ENCODE measurements around the gene TMPRSS9. TPM values are rescaled to one million over a fixed set of nuclear protein-coding genes. Genes with fewer than 3 reads are reported as not detected.

Gene TMPRSS9
- total and polyA plus RNA-seq, 9 donors, result 0.05 to 0.51 (median 0.19) TPM; not detected in 1

DNA sequence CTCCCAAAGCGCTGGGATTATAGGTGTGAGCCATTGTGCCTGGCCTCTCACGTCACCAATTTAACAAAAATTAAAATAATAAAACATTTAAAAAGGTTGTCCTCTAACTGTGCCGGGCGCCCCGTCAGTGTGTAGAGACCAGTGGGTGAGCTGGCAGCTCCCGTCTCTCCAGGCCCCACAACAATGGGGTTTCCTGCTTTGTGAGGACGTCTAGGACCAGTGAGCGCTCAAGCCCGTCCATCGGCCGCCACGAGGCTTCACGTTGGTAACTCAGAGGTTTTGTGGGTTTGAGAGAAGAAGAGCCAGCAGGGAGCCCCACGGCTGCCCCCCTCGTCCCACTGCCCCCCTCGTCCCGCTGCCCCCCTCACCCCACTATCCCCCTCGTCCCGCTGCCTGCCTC lies 36.4 kb upstream of the TMPRSS9 start:
- TF ChIP-seq, protein P1, sequence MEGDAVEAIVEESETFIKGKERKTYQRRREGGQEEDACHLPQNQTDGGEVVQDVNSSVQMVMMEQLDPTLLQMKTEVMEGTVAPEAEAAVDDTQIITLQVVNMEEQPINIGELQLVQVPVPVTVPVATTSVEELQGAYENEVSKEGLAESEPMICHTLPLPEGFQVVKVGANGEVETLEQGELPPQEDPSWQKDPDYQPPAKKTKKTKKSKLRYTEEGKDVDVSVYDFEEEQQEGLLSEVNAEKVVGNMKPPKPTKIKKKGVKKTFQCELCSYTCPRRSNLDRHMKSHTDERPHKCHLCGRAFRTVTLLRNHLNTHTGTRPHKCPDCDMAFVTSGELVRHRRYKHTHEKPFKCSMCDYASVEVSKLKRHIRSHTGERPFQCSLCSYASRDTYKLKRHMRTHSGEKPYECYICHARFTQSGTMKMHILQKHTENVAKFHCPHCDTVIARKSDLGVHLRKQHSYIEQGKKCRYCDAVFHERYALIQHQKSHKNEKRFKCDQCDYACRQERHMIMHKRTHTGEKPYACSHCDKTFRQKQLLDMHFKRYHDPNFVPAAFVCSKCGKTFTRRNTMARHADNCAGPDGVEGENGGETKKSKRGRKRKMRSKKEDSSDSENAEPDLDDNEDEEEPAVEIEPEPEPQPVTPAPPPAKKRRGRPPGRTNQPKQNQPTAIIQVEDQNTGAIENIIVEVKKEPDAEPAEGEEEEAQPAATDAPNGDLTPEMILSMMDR (IDR thresholded peaks at IDR 0.05), result no peak
- TF ChIP-seq EP300 (IDR thresholded peaks at IDR 0.05) (no peak), POLR2A (IDR thresholded peaks at IDR 0.05) (no peak)
- no peak overlapping the region for H3K27ac ChIP-seq
- DNase-seq, result no peak
- peaks cover 3% of the 10 kb centered on the region for H3K4me1 ChIP-seq (ENCODE audit: insufficient read depth)
- intact Hi-C loops (cut with DNase I), result no loop called here
- 88 to 94% (median 89%) methylated on average over 19 of the region's 19 CpGs for WGBS, 3 donors
- H3K36me3 ChIP-seq, result no peaks in the 10 kb centered on the region
- no peaks in the 10 kb centered on the region for H3K27me3 ChIP-seq
- H3K4me3 ChIP-seq, result no peak overlapping the region
- H3K9me3 ChIP-seq, result no peaks in the 10 kb centered on the region

GRCh38 chr19:2324220-2324948 lies 35.7 kb upstream of the TMPRSS9 start:
- no peaks in the 10 kb centered on the region for H3K36me3 ChIP-seq
- H3K27ac ChIP-seq, result no peak overlapping the region
- intact Hi-C loops (cut with DNase I), result no loop called here
- no peak for TF ChIP-seq EP300 (IDR thresholded peaks at IDR 0.05)
- TF ChIP-seq, protein P1 (IDR thresholded peaks at IDR 0.05), result no peak
- no peaks in the 10 kb centered on the region for H3K9me3 ChIP-seq
- 86 to 88% (median 87%) methylated on average over 34 of the region's 34 CpGs for WGBS, 3 donors
- peaks cover 6% of the 10 kb centered on the region for H3K4me1 ChIP-seq (ENCODE audit: insufficient read depth)
- no peaks in the 10 kb centered on the region for H3K27me3 ChIP-seq
- no peak for DNase-seq
- no peak overlapping the region for H3K4me3 ChIP-seq

DNA sequence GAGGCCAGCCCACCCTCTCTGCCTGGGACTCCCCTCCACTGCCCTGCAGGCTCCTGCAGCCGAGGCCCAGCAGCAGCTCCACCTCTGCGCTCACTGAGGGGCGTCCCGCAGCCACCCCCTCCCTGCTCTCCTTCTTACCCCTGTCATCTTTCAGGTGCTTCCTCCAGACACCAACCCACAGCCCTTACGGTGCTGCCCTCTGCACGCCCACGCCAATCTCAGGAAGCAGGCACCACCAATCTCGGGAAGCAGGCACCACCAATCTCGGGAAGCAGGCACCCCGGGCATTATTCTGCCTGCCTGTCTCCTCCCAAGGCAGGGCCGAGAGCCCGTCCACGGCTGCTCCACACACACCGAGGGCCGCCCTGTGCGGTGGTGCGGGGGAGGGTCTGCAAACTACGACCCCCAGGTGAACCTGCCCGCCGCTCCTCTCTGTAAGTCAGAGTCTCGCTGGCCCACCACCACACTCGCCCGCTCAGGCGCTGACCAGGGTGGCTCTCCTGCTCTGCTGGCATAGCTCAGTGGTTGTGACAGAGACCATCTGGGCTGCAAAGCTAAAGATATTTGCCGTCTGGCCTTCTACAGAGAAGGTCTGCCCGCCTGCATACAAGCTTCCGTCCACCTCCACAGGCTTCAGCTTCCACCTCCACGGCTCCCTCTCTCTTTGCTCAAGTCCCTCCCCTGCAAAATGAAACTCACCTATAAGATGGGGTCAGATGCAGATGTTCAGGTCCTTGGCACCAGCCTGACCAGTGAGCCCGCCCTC lies 34.6 kb upstream of the TMPRSS9 start:
- Histone ChIP-seq H3K9me3 (no peaks in the 10 kb centered on the region), H3K27me3 (no peaks in the 10 kb centered on the region), H3K4me1 (ENCODE audit: insufficient read depth) (peaks cover 11% of the 10 kb centered on the region), H3K27ac (no peak overlapping the region), H3K4me3 (no peak overlapping the region), H3K36me3 (no peaks in the 10 kb centered on the region)
- intact Hi-C loops (cut with DNase I), result no loop called here
- WGBS, 3 donors, result 66 to 75% (median 74%) methylated on average over 29 of the region's 29 CpGs
- no peak for TF ChIP-seq POLR2A (IDR thresholded peaks at IDR 0.05)
- TF ChIP-seq EP300 (IDR thresholded peaks at IDR 0.05), result no peak
- TF ChIP-seq, protein P1 (IDR thresholded peaks at IDR 0.05), result no peak
- no peak for DNase-seq

- Histone ChIP-seq H3K4me1 (ENCODE audit: insufficient read depth) (peaks cover 11% of the 10 kb centered on the region), H3K4me3 (no peak overlapping the region), H3K27ac (no peak overlapping the region), H3K27me3 (no peaks in the 10 kb centered on the region), H3K36me3 (no peaks in the 10 kb centered on the region), H3K9me3 (no peaks in the 10 kb centered on the region)
- DNase-seq, result no peak
- WGBS, 3 donors, result 81 to 93% (median 87%) methylated on average over 16 of the region's 16 CpGs
- TF ChIP-seq, protein P1 (IDR thresholded peaks at IDR 0.05), result no peak
- TF ChIP-seq POLR2A (IDR thresholded peaks at IDR 0.05), result no peak
- no peak for TF ChIP-seq EP300 (IDR thresholded peaks at IDR 0.05)
- intact Hi-C loops (cut with DNase I), result no loop called here
These were observed 33.2 kb upstream of the TMPRSS9 start for GRCh38 chr19:2326699-2327360.

Measured in ovary (tissue), 9 donors.